Suprapubic skin (tissue), 3 donors: ENCODE results near the gene BBS1.

ENCODE experiments used
- POLR2AphosphoS5 ChIP-seq, 3 donors: sonication (generic); formaldehyde crosslinking; IDR thresholded peaks; one replicate each; pipeline ENCODE4 v1.6.1; 2017; ENCODE audit warnings: antibody characterized with exemption in 3 of 3
- TF ChIP-seq, protein P1 (sequence below), 2 donors: fragments of 200-600 bp in 1 of 2; fragments of 450-650 bp in 1 of 2; sonication (generic) in 1 of 2; IDR thresholded peaks; one replicate each; pipeline ENCODE4 v1.5.1; 2016 to 2019; ENCODE audit warnings: antibody characterized with exemption in 2 of 2, mild to moderate bottlenecking in 1 of 2, moderate library complexity in 1 of 2

GRCh38 chr11:66464916-66465315 lies 45.5 kb upstream of the BBS1 start:
- TF ChIP-seq, protein P1, sequence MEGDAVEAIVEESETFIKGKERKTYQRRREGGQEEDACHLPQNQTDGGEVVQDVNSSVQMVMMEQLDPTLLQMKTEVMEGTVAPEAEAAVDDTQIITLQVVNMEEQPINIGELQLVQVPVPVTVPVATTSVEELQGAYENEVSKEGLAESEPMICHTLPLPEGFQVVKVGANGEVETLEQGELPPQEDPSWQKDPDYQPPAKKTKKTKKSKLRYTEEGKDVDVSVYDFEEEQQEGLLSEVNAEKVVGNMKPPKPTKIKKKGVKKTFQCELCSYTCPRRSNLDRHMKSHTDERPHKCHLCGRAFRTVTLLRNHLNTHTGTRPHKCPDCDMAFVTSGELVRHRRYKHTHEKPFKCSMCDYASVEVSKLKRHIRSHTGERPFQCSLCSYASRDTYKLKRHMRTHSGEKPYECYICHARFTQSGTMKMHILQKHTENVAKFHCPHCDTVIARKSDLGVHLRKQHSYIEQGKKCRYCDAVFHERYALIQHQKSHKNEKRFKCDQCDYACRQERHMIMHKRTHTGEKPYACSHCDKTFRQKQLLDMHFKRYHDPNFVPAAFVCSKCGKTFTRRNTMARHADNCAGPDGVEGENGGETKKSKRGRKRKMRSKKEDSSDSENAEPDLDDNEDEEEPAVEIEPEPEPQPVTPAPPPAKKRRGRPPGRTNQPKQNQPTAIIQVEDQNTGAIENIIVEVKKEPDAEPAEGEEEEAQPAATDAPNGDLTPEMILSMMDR (IDR thresholded peaks at IDR 0.05): no peak
- no peak for TF ChIP-seq POLR2AphosphoS5 (IDR thresholded peaks at IDR 0.05)
